ENCODE results near the gene MRPL38.

MRPL38 gene

GRCh38 chr17:75904749-75905521 is at the start of gene MRPL38:
Gene MRPL38 (minus strand): TSS chr17:75904884. CDS start chr17:75904875, 9 bp downstream.
- peak; percentile 94 for DNase-seq

- no peak for DNase-seq
Observed at GRCh38 chr17:75950855-75951554, 46.3 kb upstream of the MRPL38 start.

- no peak for DNase-seq
Observed at GRCh38 chr17:75950421-75950820, 45.7 kb upstream of the MRPL38 start.

GRCh38 chr17:75945211-75945610 is 40.5 kb upstream of the MRPL38 start:
- DNase-seq = no peak

GRCh38 chr17:75943491-75943890 is 38.8 kb upstream of the MRPL38 start:
- DNase-seq = no peak

- no peak for DNase-seq
Observed at GRCh38 chr17:75942473-75942872, 37.8 kb upstream of the MRPL38 start.

GRCh38 chr17:75941442-75941819 is 36.7 kb upstream of the MRPL38 start:
- no peak for DNase-seq

GRCh38 chr17:75940727-75941441 is 36.2 kb upstream of the MRPL38 start, which contains the start of gene FBF1:
Gene FBF1 (minus strand): TSS chr17:75941042. CDS start chr17:75938149, 2,893 bp downstream.
- peak; percentile 90 for DNase-seq

GRCh38 chr17:75937652-75938051 is 33.0 kb upstream of the MRPL38 start:
- no peak for DNase-seq

GRCh38 chr17:75933808-75934207 is 29.1 kb upstream of the MRPL38 start:
- no peak for DNase-seq

GRCh38 chr17:75932852-75933251 is 28.2 kb upstream of the MRPL38 start:
- no peak for DNase-seq

- DNase-seq = no peak
Observed at GRCh38 chr17:75931062-75931461, 26.4 kb upstream of the MRPL38 start.

GRCh38 chr17:75927286-75927922 is 22.7 kb upstream of the MRPL38 start:
- peak; percentile 4 for DNase-seq

GRCh38 chr17:75926456-75926855 is 21.8 kb upstream of the MRPL38 start:
- no peak for DNase-seq

GRCh38 chr17:75925912-75926311 is 21.2 kb upstream of the MRPL38 start:
- DNase-seq = no peak

- DNase-seq = no peak
Observed at GRCh38 chr17:75925103-75925502, 20.4 kb upstream of the MRPL38 start.

GRCh38 chr17:75922963-75923874 is 18.5 kb upstream of the MRPL38 start:
- no peak for DNase-seq

- DNase-seq = no peak
Observed at GRCh38 chr17:75922173-75922961, 17.7 kb upstream of the MRPL38 start.

GRCh38 chr17:75921596-75921995 is 16.9 kb upstream of the MRPL38 start:
- DNase-seq = no peak

- DNase-seq = no peak
Observed at GRCh38 chr17:75920045-75920560, 15.4 kb upstream of the MRPL38 start.

GRCh38 chr17:75919611-75920010 is 14.9 kb upstream of the MRPL38 start:
- DNase-seq = no peak
